Cardiac muscle cell (in vitro differentiated cells and primary cell): ENCODE results near the gene PDE10A. TPM values are rescaled to one million over a fixed set of nuclear protein-coding genes. Genes with fewer than 3 reads are reported as not detected.

Source experiments
- DNase-seq, 2 donors: peaks; one replicate each; pipeline versions ENCODE4 v3.0.0 to v3.0.0-alpha.2; 2010 to 2017; ENCODE audit warnings: low read depth in 1 of 2, low spot score in 1 of 2
- H3K27ac ChIP-seq: fragments of 200-600 bp; sonication (generic); 2 replicates; pipeline ENCODE4 v1.5.1; 2016
- H3K27me3 ChIP-seq: fragments of 200-600 bp; sonication (generic); 2 replicates; pipeline ENCODE4 v1.6.0; 2016; ENCODE audit warnings: control low read depth
- H3K36me3 ChIP-seq: fragments of 200-600 bp; sonication (generic); 2 replicates; pipeline ENCODE4 v1.5.1; 2016; ENCODE audit warnings: control low read depth
- H3K4me1 ChIP-seq: fragments of 200-600 bp; sonication (generic); 2 replicates; pipeline ENCODE4 v1.8.1; 2017; ENCODE audit warnings: low read depth, mild to moderate bottlenecking, mixed run types
- H3K4me3 ChIP-seq: fragments of 200-600 bp; sonication (generic); 2 replicates; pipeline ENCODE4 v1.5.1; 2016; ENCODE audit warnings: mild to moderate bottlenecking
- H3K9me3 ChIP-seq: fragments of 200-600 bp; sonication (generic); 2 replicates; pipeline ENCODE4 v1.5.1; 2017; ENCODE audit warnings: low read depth, mild to moderate bottlenecking, control low read depth
- CTCF ChIP-seq: IDR thresholded peaks from 2 replicates; pipeline ENCODE4 v1.5.1; 2012; ENCODE audit warnings: low read depth, mild to moderate bottlenecking, low read length
- polyA plus RNA-seq: library from polyadenylated mRNA; unstranded; fragments of >200 nt; fragmentation: Nextera tagmentation; extraction: Ambion mirVana; gene quantifications from 2 replicates; pipeline ENCODE4 v1.2.1, GENCODE V29; 2016
- total RNA-seq: library from RNA; depleted of rRNA; stranded (reverse); fragments of >200 nt; gene quantifications from 2 replicates; pipeline ENCODE4 v1.2.3, GENCODE V29; 2016

PDE10A gene
- total and polyA plus RNA-seq, 2 experiments from 2014 or later = 0.82 to 5.4 TPM

DNA sequence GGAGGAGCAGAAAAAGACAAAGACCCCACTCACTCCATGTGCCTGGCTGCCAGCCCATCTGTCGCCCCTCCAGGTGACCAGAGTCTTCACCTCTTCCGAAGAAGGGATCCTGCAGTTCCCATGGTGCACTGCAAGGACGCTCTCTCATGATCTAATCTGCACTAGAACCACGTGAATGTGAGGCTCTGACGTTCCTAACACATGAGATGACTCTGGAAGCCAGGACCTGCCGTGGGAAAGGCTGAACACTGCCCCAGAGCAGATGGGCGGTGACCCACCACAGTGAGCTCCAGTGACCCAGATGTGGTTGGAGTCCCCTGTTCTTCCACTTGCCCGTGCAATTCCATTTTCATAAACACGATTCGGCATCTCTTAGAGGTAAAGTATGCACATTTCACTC, 39.6 kb upstream of the PDE10A start:
- no peak for DNase-seq
- H3K27me3 ChIP-seq = peaks cover 20% of the 10 kb centered on the region
- TF ChIP-seq CTCF = no peak
- no peak overlapping the region for H3K27ac ChIP-seq
- H3K36me3 ChIP-seq = no peaks in the 10 kb centered on the region
- no peaks in the 10 kb centered on the region for H3K9me3 ChIP-seq
- H3K4me1 ChIP-seq = peaks cover 13% of the 10 kb centered on the region
- H3K4me3 ChIP-seq = no peak overlapping the region

GRCh38 chr6:165701564-165702354, 38.7 kb upstream of the PDE10A start:
- Histone ChIP-seq H3K4me3 (no peak overlapping the region), H3K36me3 (no peaks in the 10 kb centered on the region), H3K27ac (peak overlapping the region; percentile 84), H3K4me1 (peaks cover 13% of the 10 kb centered on the region), H3K27me3 (peaks cover 11% of the 10 kb centered on the region), H3K9me3 (no peaks in the 10 kb centered on the region)
- DNase-seq = no peak
- no peak for TF ChIP-seq CTCF

DNA sequence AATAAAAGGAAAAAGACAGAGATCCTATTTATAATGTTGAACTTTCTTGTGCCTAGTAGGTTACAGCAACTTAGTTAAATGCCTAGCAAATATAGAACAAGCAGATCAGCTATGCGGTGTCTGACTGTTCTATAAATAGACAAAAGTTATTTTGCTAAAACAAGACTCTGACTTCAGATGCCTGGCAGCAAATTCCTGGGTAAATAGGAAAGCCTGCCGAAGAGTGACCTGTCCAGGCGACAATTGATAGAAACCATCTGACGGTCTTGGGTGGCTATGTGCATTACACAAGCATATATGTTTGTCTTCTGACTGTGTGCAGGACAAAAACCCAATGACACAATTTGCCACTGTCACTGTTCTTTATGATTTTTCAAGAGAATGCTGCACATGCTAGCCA, 38.0 kb upstream of the PDE10A start:
- Histone ChIP-seq H3K4me3 (no peak overlapping the region), H3K9me3 (no peaks in the 10 kb centered on the region), H3K27ac (peak overlapping the region; percentile 84), H3K36me3 (no peaks in the 10 kb centered on the region), H3K27me3 (peaks cover 9% of the 10 kb centered on the region), H3K4me1 (peaks cover 13% of the 10 kb centered on the region)
- no peak for TF ChIP-seq CTCF
- peak; percentile 31 to 85 for DNase-seq

DNA sequence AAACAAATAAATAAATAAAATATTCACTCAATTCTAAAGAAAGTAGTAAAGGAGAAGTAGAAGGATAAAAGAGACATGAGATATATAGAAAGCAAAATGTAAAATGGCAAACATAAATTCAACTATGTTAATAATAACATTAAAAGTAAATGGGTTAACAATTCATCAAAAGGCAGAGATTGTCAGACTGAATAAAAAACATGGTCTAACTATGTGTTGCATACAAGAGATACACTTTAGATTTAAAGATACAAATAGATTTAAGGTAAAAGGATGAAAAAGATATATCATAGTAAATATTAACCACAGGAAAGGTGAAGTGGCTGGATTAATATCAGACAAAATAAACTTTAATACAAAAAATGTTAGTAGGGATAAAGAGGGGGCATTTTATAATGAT, 35.8 kb upstream of the PDE10A start:
- no peaks in the 10 kb centered on the region for H3K36me3 ChIP-seq
- no peak overlapping the region for H3K4me3 ChIP-seq
- H3K4me1 ChIP-seq = peaks cover 13% of the 10 kb centered on the region
- DNase-seq = no peak
- no peak for TF ChIP-seq CTCF
- H3K27ac ChIP-seq = no peak overlapping the region
- H3K9me3 ChIP-seq = no peaks in the 10 kb centered on the region
- H3K27me3 ChIP-seq = no peaks in the 10 kb centered on the region

DNA sequence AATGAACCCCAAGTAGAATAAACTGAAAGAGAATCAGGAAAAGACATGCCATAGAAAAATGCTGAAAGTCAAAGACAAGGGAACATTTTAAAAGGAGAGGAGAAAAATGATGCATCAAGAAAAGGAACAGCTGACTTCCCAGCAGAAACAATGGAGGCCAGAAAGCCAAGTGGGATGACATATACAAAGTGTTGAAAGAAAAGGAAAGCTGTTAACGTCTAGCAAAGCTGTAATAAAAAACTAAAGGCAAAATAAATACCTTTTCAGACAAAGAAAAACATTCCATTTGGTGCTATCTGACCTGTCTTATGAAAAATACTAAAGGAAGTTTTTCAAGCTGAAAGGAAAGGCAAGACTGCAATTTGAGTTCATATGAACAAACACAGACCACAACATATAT, 34.1 kb upstream of the PDE10A start:
- no peak for TF ChIP-seq CTCF
- Histone ChIP-seq H3K36me3 (no peaks in the 10 kb centered on the region), H3K27me3 (no peaks in the 10 kb centered on the region), H3K9me3 (no peaks in the 10 kb centered on the region), H3K4me1 (peaks cover 13% of the 10 kb centered on the region), H3K27ac (no peak overlapping the region), H3K4me3 (no peak overlapping the region)
- DNase-seq = peak in 1 of 2 donors; percentile 38
